ENCODE measurements around the gene PTPRN. TPM values are rescaled to one million over a fixed set of nuclear protein-coding genes. Genes with fewer than 3 reads are reported as not detected.

PTPRN gene
- 0.07 TPM in 1 of 2 replicates, not detected in the other for total RNA-seq

DNA sequence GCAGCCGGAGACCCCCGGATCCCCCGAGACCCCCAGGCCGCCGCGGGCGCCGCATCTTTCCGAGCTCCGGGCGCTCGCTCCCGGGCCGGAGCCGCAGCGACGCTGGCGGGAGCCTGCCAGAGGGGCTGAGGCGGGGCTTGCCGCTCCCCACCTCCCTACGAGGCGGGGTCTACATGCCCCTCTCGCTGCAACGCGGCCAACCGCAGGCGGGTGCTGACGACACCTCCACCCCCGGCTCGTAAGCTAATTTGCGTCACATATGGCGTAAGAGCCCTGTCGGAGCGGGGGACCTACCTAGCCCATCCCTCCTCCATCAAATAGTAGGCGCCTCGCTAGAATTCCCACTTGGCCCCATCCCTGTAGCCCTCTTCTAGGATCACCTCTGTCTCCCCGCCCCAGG is at the start of gene PTPRN:
PTPRN (minus strand) TSS at position 124 of the 400 bp plus-strand sequence; CDS start at position 55, 69 bp downstream.
- H3K27me3 Mint-ChIP-seq = peaks cover 48% of the 10 kb centered on the region
- H3K4me3 Mint-ChIP-seq = no peak within 1 kb of the TSS
- H3K36me3 Mint-ChIP-seq (ENCODE audit: low read depth) = no peaks in the 10 kb centered on the region
- no peak within 1 kb of the TSS for H3K27ac Mint-ChIP-seq
- H3K9me3 Mint-ChIP-seq = no peaks in the 10 kb centered on the region
- DNase-seq = no peak
- no peaks in the 10 kb centered on the region for H3K4me1 Mint-ChIP-seq
- intact Hi-C loops (cut with micrococcal nuclease) = no loop called here

GRCh38 chr2:219358170-219359075 is 49.2 kb upstream of the PTPRN start:
- no peaks in the 10 kb centered on the region for H3K36me3 Mint-ChIP-seq (ENCODE audit: low read depth)
- no peak overlapping the region for H3K27ac Mint-ChIP-seq
- H3K4me3 Mint-ChIP-seq = no peak overlapping the region
- peaks cover 51% of the 10 kb centered on the region for H3K27me3 Mint-ChIP-seq
- DNase-seq = no peak
- H3K4me1 Mint-ChIP-seq = peaks cover 4% of the 10 kb centered on the region
- intact Hi-C loops (cut with micrococcal nuclease) = no loop called here
- H3K9me3 Mint-ChIP-seq = no peaks in the 10 kb centered on the region

GRCh38 chr2:219356834-219357233 is 47.6 kb upstream of the PTPRN start:
- no peaks in the 10 kb centered on the region for H3K9me3 Mint-ChIP-seq
- no peak for DNase-seq
- intact Hi-C loops (cut with micrococcal nuclease) = no loop called here
- no peak overlapping the region for H3K27ac Mint-ChIP-seq
- no peak overlapping the region for H3K4me3 Mint-ChIP-seq
- no peaks in the 10 kb centered on the region for H3K36me3 Mint-ChIP-seq (ENCODE audit: low read depth)
- no peaks in the 10 kb centered on the region for H3K4me1 Mint-ChIP-seq
- peaks cover 52% of the 10 kb centered on the region for H3K27me3 Mint-ChIP-seq

DNA sequence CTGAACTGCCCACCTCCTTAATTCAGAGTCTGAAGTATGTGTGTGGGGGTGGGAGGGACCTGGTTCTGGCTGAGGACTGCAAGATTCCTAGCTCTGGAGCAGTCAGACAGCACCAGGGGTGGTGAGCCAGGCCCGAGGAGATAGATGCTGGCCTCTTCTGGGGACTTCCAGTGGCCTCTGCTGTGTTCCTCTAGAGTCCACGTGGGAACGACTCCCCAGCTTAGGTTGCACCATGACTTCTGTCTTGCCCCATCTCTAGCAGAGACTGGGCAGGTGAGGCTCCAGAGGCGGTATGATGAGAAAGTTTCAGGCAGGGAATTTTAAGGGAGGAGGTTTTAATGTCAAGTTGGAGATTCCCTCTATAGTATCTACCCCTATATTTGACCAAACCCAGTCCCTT is 45.4 kb upstream of the PTPRN start:
- Mint-ChIP-seq H3K4me1 (no peaks in the 10 kb centered on the region), H3K4me3 (no peak overlapping the region), H3K9me3 (no peaks in the 10 kb centered on the region), H3K36me3 (ENCODE audit: low read depth) (no peaks in the 10 kb centered on the region), H3K27ac (no peak overlapping the region), H3K27me3 (peaks cover 41% of the 10 kb centered on the region)
- DNase-seq = no peak
- intact Hi-C loops (cut with micrococcal nuclease) = no loop called here

- no peak for DNase-seq
- H3K4me3 Mint-ChIP-seq = no peak overlapping the region
- H3K36me3 Mint-ChIP-seq (ENCODE audit: low read depth) = no peaks in the 10 kb centered on the region
- H3K27ac Mint-ChIP-seq = no peak overlapping the region
- H3K9me3 Mint-ChIP-seq = no peaks in the 10 kb centered on the region
- intact Hi-C loops (cut with micrococcal nuclease) = no loop called here
- no peaks in the 10 kb centered on the region for H3K4me1 Mint-ChIP-seq
- peaks cover 38% of the 10 kb centered on the region for H3K27me3 Mint-ChIP-seq
Measured at GRCh38 chr2:219353129-219353528, 43.9 kb upstream of the PTPRN start.

DNA sequence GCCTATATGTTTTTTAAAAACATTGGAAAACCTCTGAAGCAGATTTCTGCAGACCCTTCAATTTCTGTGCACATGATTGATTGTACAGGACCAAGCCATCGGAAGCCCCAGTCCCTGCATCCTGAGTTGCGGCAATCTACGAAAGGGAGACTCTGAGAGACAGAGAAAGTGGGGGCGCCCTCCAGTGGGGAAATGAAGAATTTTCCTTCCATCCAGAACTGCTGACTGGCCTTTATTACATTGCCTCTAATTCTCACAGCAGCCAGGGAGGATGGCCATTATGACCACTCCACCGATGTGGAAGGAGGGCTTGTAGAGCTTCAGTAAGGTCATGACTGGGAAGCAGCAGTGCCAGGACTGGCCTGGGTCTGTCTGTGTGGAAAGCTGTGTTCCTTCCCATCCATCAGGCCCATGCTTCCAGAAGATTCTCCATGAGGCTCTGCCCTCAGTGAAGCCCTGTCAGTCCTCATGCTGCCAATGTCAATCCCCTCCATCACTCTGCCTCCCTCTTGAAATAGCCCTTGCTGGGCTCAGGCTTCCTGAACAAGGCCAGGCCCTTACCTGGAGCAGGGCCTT is 43.3 kb upstream of the PTPRN start:
- Mint-ChIP-seq H3K36me3 (ENCODE audit: low read depth) (no peaks in the 10 kb centered on the region), H3K27me3 (peaks cover 36% of the 10 kb centered on the region), H3K9me3 (no peaks in the 10 kb centered on the region), H3K4me1 (no peaks in the 10 kb centered on the region), H3K4me3 (no peak overlapping the region), H3K27ac (no peak overlapping the region)
- intact Hi-C loops (cut with micrococcal nuclease) = loop anchor here (1.0 kb wide), 1 partner anchor 192 kb away; the partner anchor contains the start of gene NHEJ1
- DNase-seq = peak; percentile 90

- DNase-seq = no peak
- no peaks in the 10 kb centered on the region for H3K9me3 Mint-ChIP-seq
- no peak overlapping the region for H3K4me3 Mint-ChIP-seq
- H3K4me1 Mint-ChIP-seq = no peaks in the 10 kb centered on the region
- H3K27ac Mint-ChIP-seq = no peak overlapping the region
- H3K27me3 Mint-ChIP-seq = peaks cover 30% of the 10 kb centered on the region
- intact Hi-C loops (cut with micrococcal nuclease) = no loop called here
- H3K36me3 Mint-ChIP-seq (ENCODE audit: low read depth) = no peaks in the 10 kb centered on the region
Measured at GRCh38 chr2:219350710-219351221, 41.6 kb upstream of the PTPRN start.

DNA sequence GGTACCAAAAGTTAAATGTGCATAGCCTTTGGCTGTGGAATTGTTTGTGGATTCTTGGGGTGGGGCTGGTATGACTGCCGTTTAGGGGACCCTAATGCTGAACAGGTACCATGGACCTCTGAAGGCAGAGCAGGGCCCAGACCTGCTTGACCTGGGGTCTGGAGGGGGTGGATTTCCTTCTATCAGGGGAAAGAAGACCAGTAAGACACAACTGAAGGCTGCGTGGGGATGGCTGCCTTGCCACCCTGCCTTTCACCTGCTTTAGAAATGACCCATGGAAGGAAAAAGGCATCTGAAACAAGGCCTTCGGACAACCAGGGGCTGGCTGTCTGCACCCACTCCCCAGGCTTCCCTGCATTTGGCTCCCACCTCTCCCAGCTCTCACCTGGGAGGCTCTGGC is 41.0 kb upstream of the PTPRN start:
- intact Hi-C loops (cut with micrococcal nuclease) = no loop called here
- DNase-seq = no peak
- no peak overlapping the region for H3K27ac Mint-ChIP-seq
- H3K27me3 Mint-ChIP-seq = peaks cover 30% of the 10 kb centered on the region
- H3K4me3 Mint-ChIP-seq = no peak overlapping the region
- no peaks in the 10 kb centered on the region for H3K36me3 Mint-ChIP-seq (ENCODE audit: low read depth)
- H3K4me1 Mint-ChIP-seq = no peaks in the 10 kb centered on the region
- no peaks in the 10 kb centered on the region for H3K9me3 Mint-ChIP-seq

DNA sequence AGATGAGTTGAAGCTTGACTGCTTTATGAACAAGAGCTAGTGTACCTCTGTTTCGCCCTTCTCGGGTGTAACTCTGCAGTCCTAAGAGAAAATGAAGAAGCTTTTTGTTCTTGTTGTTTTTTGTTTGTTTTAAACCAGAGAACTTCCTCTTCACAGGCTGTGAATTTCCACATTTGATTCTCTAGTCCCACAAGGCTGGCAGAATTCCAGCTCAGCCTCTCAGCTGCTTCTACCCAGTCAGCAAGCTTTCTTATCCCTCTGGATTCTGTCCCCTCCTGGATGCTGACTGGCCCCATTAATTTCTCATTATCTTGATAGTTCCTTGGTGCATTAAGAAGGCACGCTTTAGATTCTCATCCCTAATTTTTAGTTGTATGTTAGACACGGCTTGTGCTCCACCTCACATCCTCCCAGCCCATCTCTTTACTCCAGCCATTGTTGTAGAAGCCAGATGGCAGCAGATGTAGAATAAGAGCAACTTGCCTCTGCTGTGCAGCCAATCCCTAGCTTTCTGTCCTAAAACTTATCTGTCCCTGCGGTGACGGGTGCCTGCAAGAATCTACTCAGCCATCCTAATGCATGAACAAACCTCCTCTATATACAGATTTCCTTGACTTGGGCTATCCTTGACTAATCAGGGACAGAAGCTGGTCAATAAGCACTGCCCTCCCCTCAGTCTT is 35.7 kb upstream of the PTPRN start:
- Mint-ChIP-seq H3K4me1 (no peaks in the 10 kb centered on the region), H3K27ac (no peak overlapping the region), H3K9me3 (no peaks in the 10 kb centered on the region), H3K4me3 (no peak overlapping the region), H3K27me3 (peaks cover 29% of the 10 kb centered on the region), H3K36me3 (ENCODE audit: low read depth) (no peaks in the 10 kb centered on the region)
- intact Hi-C loops (cut with micrococcal nuclease) = no loop called here
- no peak for DNase-seq

- peaks cover 11% of the 10 kb centered on the region for H3K9me3 Mint-ChIP-seq
- no peaks in the 10 kb centered on the region for H3K36me3 Mint-ChIP-seq (ENCODE audit: low read depth)
- no peak overlapping the region for H3K27ac Mint-ChIP-seq
- H3K27me3 Mint-ChIP-seq = peaks cover 65% of the 10 kb centered on the region
- intact Hi-C loops (cut with micrococcal nuclease) = loop anchor here (10.0 kb wide), 1 partner anchor 281 kb away; no protein-coding TSS in a partner anchor
- no peak overlapping the region for H3K4me3 Mint-ChIP-seq
- no peaks in the 10 kb centered on the region for H3K4me1 Mint-ChIP-seq
- DNase-seq = no peak
Measured at GRCh38 chr2:219335373-219335786, 26.2 kb upstream of the PTPRN start.

DNA sequence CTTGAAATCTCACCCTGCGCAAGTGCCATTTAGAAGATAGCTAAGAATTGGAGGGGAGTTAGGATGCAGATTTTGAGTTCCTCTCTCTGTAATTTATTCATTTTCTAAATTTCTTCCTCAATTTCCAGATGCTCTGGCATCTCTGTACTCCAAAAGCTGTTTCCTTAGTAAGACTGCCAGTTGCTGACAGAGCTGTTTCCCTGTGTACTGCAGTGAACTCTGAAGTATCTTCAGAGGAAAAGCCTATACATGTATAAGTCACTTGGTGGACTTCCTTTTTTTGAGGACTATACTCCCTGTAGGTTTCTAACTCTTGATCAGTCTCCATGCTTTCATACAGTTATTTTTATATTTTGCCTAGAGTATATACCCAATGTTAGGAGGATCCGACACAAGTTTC is 24.9 kb upstream of the PTPRN start:
- intact Hi-C loops (cut with micrococcal nuclease) = loop anchor here (10.0 kb wide), 1 partner anchor 279 kb away; no protein-coding TSS in a partner anchor

GRCh38 chr2:219332542-219332941 is 23.3 kb upstream of the PTPRN start, which contains the start of gene RESP18:
RESP18 (minus strand) TSS chr2:219332744.
- Mint-ChIP-seq H3K36me3 (ENCODE audit: low read depth) (no peaks in the 10 kb centered on the region), H3K4me1 (no peaks in the 10 kb centered on the region), H3K27me3 (peaks cover 53% of the 10 kb centered on the region), H3K4me3 (no peak within 1 kb of the TSS), H3K9me3 (peaks cover 11% of the 10 kb centered on the region), H3K27ac (no peak within 1 kb of the TSS)
- intact Hi-C loops (cut with micrococcal nuclease) = loop anchor here (10.0 kb wide), 1 partner anchor 278 kb away; no protein-coding TSS in a partner anchor
- no peak for DNase-seq

More for the DNA sequence above, 24.9 kb upstream of the PTPRN start:
- Mint-ChIP-seq H3K9me3 (peaks cover 11% of the 10 kb centered on the region), H3K27ac (no peak overlapping the region), H3K27me3 (peaks cover 62% of the 10 kb centered on the region), H3K4me1 (no peaks in the 10 kb centered on the region), H3K4me3 (no peak overlapping the region), H3K36me3 (ENCODE audit: low read depth) (no peaks in the 10 kb centered on the region)
- DNase-seq = no peak

DNA sequence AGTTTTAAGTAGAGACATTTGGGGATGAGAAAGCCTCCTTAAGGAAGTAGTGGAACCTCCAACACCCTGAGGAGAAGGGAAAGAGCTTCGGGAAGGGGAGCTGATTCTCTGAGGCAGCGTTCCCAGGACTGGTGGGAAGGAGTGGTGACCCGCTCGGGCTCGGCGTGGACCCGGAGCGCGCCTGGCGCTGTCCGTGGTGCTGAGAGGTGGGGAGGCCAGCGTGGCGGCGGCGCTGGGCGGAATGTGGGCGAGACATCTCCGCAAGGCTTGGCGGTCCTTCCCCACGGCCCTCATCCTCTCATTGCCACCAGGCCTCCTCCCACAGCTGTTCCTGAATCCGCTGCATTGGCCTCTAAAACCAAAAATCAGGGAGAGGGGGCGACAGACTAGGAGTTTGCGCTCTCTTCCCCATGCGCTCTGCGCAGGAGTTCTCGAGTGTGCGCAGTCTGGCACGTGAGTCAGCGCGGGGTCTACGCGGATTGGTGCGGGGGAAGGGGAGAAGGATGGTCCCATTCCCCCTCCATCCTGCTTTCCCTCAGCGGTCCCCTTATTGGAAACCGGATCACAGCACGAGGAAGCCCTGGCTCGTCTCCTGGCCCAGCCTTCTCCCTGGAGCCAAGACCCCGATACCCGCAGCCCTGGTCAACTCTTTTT is 22.5 kb upstream of the PTPRN start:
- H3K4me1 Mint-ChIP-seq = no peaks in the 10 kb centered on the region
- intact Hi-C loops (cut with micrococcal nuclease) = loop anchor here (10.0 kb wide), 1 partner anchor 277 kb away; no protein-coding TSS in a partner anchor
- H3K27ac Mint-ChIP-seq = no peak overlapping the region
- H3K9me3 Mint-ChIP-seq = peaks cover 11% of the 10 kb centered on the region
- H3K27me3 Mint-ChIP-seq = peaks cover 50% of the 10 kb centered on the region
- H3K36me3 Mint-ChIP-seq (ENCODE audit: low read depth) = no peaks in the 10 kb centered on the region
- no peak overlapping the region for H3K4me3 Mint-ChIP-seq
- peak; percentile 82 for DNase-seq
